ENCODE results near the gene RESP18.
A peak's percentile ranks its signal among the peaks of the same experiment; 100 is the strongest.
"Not testable (repeated sequence)": the region's sequence is repeated elsewhere in the genome, so short reads cannot be mapped to it uniquely, and the experiment has no call there.

Gene RESP18

DNA sequence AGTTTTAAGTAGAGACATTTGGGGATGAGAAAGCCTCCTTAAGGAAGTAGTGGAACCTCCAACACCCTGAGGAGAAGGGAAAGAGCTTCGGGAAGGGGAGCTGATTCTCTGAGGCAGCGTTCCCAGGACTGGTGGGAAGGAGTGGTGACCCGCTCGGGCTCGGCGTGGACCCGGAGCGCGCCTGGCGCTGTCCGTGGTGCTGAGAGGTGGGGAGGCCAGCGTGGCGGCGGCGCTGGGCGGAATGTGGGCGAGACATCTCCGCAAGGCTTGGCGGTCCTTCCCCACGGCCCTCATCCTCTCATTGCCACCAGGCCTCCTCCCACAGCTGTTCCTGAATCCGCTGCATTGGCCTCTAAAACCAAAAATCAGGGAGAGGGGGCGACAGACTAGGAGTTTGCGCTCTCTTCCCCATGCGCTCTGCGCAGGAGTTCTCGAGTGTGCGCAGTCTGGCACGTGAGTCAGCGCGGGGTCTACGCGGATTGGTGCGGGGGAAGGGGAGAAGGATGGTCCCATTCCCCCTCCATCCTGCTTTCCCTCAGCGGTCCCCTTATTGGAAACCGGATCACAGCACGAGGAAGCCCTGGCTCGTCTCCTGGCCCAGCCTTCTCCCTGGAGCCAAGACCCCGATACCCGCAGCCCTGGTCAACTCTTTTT lies 857 bp downstream of the RESP18 start:
- DNase-seq (ENCODE audit: low read depth) = peak; percentile 23
- TF ChIP-seq CTCF (conservative IDR thresholded peaks at IDR 0.05; ENCODE audit: low read depth, low read length) = no peak
- H3K4me3 ChIP-seq (ENCODE audit: low read depth, low read length) = no peak overlapping the region

GRCh38 chr2:219327719-219328118 lies 4.8 kb downstream of the RESP18 start:
- no peak overlapping the region for H3K4me3 ChIP-seq (ENCODE audit: low read depth, low read length)
- no peak for DNase-seq (ENCODE audit: low read depth)
- no peak for TF ChIP-seq CTCF (conservative IDR thresholded peaks at IDR 0.05; ENCODE audit: low read depth, low read length)

DNA sequence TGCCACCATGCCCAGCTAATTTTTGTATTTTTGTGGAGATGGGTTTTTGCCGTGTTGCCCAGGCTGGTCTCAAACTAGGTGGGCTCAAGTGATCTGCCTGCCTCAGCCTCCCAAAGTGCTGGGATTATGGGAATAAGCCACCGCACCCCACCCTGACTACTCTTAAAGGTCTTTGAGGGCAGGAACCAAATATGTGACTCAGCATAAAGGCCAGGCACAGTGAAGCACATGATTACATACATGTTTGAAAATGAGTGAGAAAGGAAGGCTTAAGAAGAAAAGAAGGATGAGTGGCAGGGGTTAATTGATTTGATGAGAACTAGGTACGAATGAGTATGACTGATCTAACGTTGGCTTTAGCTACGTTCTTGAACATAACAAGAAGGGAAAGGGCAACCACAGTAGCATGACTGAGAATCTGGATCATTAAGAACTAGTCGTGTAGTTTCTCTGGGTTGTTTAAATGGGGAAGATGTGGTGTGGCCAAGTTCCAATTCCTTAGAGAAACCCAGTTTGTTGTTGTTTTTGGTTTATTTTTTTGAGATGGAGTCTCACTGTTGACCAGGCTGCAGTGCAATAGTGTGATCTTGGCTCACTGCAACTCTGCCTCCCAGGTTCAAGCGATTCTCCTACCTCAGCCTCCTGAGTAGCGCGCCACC lies 6.8 kb downstream of the RESP18 start:
- H3K4me3 ChIP-seq (ENCODE audit: low read depth, low read length) = no peak overlapping the region
- DNase-seq (ENCODE audit: low read depth) = no peak
- TF ChIP-seq CTCF (conservative IDR thresholded peaks at IDR 0.05; ENCODE audit: low read depth, low read length) = no peak

GRCh38 chr2:219325136-219325535 lies 7.4 kb downstream of the RESP18 start:
- no peak for TF ChIP-seq CTCF (conservative IDR thresholded peaks at IDR 0.05; ENCODE audit: low read depth, low read length)
- DNase-seq (ENCODE audit: low read depth) = no peak
- no peak overlapping the region for H3K4me3 ChIP-seq (ENCODE audit: low read depth, low read length)

- no peak for TF ChIP-seq CTCF (conservative IDR thresholded peaks at IDR 0.05; ENCODE audit: low read depth, low read length)
- no peak for DNase-seq (ENCODE audit: low read depth)
- no peak overlapping the region for H3K4me3 ChIP-seq (ENCODE audit: low read depth, low read length)
Observed at GRCh38 chr2:219323434-219323833, 9.1 kb downstream of the RESP18 start.

DNA sequence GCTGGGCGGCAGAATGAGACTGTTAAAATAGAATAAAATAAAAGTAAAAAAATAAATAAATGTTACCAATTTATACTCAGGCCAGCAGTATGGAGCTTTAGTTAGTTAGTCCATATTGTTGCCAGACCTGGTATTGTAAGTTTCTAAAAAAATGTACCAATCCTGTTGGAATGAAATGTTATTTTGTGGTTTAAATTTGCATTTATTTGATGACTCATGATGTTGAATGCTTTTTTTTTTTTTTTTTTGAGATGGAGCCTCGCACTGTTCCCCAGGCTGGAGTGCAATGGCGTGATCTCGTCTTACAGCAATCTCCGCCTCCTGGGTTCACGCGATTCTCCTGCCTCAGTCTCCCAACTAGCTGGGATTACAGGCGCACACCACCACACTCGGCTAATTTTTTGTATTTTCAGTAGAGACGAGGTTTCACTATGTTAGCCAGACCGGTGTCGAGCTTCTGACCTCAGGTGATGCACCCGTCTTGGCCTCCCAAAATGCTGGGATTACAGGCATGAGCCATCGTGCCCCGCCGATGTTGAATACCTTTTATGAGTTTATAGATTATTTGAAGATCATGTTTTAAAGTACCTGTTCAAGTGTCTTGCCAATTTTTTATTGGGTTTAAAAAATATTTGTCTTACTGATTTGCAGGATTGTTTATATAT lies 17.6 kb downstream of the RESP18 start:
- TF ChIP-seq CTCF (conservative IDR thresholded peaks at IDR 0.05; ENCODE audit: low read depth, low read length) = no peak
- no peak for DNase-seq (ENCODE audit: low read depth)
- H3K4me3 ChIP-seq (ENCODE audit: low read depth, low read length) = no peak overlapping the region

DNA sequence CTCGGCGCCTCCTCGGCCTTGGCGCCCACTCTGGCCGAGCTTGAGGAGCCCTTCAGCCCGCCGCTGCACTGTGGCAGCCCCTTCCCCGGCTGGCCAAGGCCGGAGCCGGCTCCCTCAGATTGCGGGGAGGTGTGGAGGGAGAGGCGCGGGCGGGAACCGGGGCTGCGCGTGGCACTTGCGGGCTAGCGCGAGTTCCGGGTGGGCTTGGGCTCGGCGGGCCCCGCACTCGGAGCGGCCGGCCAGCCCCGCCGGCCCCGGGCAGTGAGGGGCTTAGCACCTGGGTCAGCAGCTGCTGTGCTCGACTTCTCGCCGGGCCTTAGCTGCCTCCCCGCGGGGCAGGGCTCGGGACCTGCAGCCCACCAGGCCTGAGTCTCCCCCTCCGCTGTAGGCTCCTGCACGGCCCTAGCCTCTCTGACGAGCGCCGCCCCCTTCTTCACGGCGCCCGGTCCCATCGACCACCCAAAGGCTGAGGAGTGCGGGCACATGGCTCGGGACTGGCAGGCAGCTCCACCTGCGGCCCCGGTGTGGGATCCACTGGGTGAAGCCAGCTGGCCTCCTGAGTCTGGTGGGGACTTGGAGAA lies 19.8 kb downstream of the RESP18 start:
- not testable (repeated sequence) for DNase-seq (ENCODE audit: low read depth); H3K4me3 ChIP-seq (ENCODE audit: low read depth, low read length)
